Activated T-cell treated with anti-CD3 and anti-CD28 coated beads for 24 hours (primary cell): Measurements from ENCODE around the gene ANG.
"Not testable (repeated sequence)": the region's sequence is repeated elsewhere in the genome, so short reads cannot be mapped to it uniquely, and the experiment has no call there.

Source experiments
- DNase-seq: peaks from one replicate; pipeline ENCODE4 v3.0.0-alpha.2; 2020; ENCODE audit warnings: low read depth

Gene ANG

DNA sequence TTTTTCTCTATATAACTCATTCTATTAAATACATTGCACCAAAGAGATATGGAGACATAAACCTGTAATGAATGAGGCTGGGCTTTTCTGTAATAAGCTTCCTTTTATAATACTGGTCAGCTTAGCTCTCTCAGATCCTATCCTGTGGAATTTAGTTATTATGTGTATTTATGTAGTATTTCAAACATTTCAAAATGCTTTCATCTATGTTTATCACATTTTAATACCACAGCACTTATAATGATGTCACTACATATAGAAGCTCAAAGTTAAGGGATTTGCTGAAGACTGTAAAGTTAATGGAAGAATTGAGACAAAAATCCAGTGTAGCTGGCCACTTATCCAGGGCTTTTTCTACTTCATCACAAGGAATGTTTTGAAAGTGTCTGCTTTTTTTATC lies 11.4 kb downstream of the ANG start:
- DNase-seq = no peak

DNA sequence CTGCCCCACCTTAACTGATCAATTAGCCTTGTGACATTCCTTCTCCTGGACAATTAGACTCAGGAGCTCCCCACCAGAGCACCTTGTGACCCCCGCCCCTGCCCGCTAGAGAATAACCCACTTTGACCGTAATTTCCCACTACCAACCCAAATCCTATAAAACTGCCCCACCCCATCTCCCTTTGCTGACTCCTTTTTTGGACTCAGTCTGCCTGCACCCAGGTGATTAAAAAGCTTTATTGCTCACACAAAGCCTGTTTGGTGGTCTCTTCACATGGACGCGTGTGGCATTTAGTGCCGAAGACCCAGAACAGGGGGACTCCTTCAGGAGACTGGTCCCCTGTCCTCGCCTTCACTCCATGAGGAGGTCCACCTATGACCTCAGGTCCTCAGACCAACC lies 12.4 kb downstream of the ANG start:
- not testable (repeated sequence) for DNase-seq

GRCh38 chr14:20706657-20707355 lies 18.2 kb downstream of the ANG start:
- DNase-seq = no peak

GRCh38 chr14:20707622-20708021 lies 19.1 kb downstream of the ANG start:
- no peak for DNase-seq

- no peak for DNase-seq
Measured at GRCh38 chr14:20711261-20711660, 22.7 kb downstream of the ANG start.

GRCh38 chr14:20711685-20712084 lies 23.1 kb downstream of the ANG start:
- no peak for DNase-seq

- no peak for DNase-seq
Measured at GRCh38 chr14:20712904-20713303, 24.3 kb downstream of the ANG start.

DNA sequence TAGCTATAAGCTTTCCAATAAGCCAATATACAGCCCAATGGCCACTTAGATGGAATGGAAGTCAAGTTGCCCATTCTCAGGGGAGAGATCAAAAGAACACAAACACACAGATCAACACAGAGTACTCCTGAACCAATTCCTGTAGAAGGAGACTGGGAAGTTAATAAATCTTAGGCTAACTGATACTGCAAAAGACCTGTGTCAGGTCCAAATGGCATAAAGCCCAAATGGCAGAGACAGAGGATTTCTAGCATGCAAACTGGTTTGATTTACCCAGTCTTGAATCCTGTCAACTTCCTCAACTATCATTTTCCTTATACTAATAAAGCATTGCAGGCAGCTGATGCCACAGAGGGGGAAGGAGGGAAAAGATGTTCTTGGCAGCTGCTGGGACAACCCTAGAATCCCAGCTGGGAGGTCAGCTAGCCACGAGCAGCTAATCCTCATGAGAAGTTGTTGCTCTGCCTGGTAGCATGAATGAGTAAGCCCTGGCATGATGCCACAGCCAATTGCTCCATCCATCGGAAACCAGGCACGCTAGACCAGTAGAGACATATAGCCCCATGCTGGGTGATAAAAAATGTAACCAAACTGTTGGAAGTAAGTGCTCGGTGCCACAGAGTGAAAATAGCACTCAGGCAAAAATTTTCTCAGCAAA lies 26.2 kb downstream of the ANG start:
- DNase-seq = no peak

DNA sequence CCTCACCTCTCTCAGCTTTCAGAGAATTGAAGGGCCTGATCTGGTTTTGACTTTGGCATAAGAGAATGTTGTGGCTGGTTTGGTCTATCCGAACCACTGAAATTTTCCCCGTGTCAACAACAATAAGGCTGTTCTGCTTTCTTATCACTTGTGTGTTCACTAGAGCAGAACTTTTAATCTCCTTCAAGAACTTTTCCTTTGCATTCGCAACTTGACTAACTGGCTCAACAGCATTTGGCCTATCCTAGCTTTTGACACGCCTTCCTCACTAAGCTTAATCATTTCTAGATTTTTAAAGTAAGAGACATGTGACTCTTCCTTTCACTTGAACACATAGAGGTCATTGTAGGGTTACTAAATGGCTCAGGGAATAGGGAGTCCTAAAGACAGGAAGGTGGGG lies 31.2 kb downstream of the ANG start:
- DNase-seq = no peak

DNA sequence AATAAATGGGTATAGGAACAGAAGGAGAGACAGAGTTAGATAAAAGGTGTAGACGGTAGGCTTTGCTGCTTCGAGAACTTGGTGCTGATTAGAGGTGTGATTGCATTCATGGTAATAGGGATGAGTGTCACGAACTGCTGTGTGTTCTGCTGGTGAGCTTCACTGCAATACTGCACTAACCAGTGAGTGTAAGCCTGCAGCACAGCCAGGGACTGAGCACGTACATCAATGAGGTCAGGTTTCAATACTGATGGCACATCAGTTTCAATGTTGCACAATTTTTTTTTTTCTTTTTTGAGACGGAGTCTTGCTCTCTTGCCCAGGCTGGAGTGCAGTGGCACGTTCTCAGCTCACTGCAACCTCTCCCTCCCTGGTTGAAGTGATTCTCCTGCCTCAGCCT lies 32.2 kb downstream of the ANG start:
- no peak for DNase-seq

DNA sequence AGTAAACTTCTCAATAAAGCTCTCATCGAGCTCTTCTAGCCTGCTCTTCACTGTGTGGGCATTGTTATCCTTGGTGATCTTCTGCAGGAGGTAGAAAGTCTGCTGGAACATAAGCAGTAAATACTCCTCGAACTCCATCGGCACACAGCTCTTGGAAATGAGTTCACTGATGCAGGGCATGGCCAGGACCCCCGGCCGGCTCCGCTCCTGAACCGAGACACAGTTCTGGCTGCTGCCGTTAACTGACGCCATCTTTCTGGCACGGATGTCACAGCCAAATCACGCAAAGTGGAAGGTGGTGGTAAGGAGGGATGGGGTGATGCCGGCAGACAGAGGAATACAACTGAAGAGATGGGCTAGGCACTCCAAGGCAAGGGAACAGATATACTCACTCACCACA lies 33.5 kb downstream of the ANG start:
- DNase-seq = no peak

GRCh38 chr14:20723488-20723887 lies 34.9 kb downstream of the ANG start:
- DNase-seq = no peak

GRCh38 chr14:20726121-20726520 lies 37.6 kb downstream of the ANG start:
- not testable (repeated sequence) for DNase-seq

DNA sequence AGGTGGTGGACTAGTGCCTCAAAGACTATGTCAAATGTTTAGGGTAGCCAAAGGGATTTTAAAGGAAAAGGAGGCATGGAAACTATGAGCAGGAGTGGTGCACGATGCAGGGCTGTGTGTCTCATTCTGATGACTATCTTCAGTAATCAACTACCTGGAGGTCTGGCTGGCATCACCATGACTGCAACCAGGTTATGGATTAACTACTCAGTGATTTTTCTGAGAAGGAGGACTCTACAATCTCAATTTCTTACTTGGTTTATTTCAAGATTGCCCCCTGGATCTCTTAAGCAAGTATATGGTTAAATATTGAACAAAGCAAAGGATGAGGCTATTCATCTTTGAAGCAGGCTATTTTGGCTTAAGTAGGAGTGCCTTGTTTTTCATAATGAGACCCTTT lies 38.0 kb downstream of the ANG start:
- DNase-seq = no peak

DNA sequence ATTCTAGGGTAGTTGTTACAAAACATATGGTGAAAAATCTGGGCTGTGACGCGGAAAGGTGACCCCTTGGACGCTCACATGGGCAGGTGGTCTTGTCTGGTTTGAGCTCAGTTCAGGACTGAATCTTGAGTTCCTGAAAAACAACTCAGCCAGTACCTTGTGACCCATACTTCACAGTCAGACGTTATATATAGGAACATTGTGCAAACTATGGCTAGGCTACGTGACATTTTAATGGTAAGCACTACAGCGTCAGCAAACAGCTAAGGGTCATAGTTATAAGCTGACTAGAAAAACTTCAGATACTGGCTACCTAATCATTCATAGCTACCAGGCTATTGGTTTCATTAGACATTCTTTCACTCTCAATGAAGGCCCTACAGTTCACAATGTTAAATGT lies 42.3 kb downstream of the ANG start:
- DNase-seq = no peak

DNA sequence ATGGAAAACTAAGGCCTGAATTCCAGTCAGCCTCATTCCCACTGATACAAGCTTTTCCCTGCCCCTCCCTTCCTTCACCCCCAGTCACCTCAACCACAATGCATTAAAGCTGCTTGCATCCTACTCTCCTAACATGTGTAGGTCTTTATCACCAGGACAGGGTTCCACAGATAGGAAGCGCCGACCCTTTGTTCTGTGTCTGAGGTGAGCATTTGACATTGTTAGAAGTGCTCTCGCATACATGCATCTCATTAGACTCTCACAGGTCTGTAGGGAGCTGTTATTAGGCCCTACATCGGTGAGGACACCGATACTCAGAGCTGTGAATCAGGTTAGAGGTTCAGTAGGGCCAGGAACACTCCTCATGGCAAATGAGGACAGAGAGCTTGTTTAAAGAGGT lies 43.9 kb downstream of the ANG start:
- no peak for DNase-seq

DNA sequence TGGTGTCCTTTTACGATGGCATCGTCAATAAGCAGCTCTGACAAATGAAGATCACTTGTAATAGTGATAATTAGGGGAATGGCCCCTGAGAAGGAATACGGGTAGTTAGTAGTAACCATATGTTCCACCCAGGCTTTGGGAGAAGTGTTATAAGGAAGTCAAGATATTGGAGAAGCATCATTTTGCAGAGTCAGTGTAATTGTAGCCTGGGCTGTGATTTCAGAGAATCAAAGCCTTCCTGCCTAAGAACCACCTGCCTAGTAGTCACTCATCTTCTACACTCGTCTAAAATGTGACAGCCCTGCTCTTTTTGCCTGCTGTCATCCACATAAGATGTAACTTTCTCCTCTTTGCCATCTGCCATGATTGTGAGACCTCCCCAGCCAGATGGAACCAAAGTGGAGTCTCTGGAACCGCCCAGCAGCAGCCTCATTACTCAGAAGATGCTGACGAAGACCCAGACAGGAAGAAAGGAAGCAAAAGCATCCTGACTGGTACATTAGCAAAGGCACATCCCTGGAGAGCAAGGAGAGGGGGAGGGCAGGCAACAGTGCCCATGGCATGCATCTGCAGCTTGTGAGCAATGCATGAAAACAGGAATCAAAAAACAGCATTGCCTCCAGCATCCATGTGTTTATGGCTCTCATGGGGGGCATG lies 44.5 kb downstream of the ANG start:
- DNase-seq = no peak

GRCh38 chr14:20733684-20734429 lies 45.3 kb downstream of the ANG start:
- no peak for DNase-seq

DNA sequence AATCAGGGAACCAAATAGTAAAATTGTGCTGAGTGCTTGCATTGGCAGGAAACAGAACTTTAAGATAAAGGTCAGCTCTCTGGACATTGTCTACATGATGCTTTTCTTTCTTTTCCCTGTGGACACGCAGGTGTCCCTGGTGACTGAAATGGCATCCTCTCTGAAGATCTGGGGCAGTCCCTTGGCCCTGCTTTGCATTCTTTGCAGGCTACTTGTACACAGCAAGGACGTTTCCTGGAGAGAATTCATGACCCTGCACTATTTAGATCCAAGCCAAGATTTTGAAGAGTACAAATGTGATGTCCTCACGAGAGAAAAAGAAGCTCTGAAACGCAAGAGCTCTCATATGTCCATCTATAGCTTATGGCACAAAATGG lies 45.9 kb downstream of the ANG start:
- DNase-seq = no peak

GRCh38 chr14:20738292-20738691 lies 49.7 kb downstream of the ANG start:
- DNase-seq = not testable (repeated sequence)

DNA sequence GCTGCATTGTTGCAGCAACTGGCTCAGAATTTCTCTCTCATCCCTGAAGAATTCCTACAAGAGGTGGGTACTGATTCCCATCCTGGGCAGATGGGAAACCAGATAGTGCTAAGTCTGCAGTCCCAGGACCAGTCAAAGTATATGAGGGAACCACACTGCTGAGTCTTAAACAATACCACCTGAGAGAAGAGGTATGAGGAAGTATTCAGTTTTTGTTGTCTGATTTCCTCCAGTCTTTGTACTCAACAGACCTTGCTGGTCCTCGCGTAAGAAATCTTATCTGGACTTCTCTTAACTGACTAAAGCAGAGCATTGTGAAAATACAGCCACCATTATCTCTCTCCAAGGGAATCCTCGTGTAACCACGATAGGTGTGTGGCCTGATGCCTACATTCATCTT lies 53.6 kb downstream of the ANG start:
- no peak for DNase-seq

DNA sequence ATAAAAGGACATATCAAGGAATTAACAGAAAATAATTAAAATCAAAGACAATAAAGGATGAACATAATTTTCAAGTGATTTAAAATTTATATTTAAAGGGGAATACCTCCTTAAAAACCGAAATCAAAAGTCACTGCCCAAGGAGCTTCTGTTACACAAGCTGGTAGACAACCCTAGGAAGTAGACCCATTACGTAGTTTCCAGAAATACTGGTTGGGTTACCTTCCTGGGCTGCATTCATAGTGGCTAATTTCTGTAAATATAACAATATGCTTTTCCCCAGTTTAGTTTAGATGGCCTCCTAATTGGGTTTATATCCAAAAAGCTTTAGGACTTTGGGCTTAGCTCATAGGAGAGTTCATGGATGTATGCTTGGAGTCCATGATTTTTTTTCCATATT lies 55.0 kb downstream of the ANG start:
- no peak for DNase-seq
